SK-N-SH (cell line): Measurements from ENCODE around the gene FAT1. TPM values are rescaled to one million over a fixed set of nuclear protein-coding genes. Genes with fewer than 3 reads are reported as not detected.

Experiments
- CTCF ChIA-PET: fragments of 300-600, 350-600 bp; formaldehyde crosslinking; extraction: SDS; loops from one replicate; lab custom pipeline; 2021; lab: Yijun Ruan, JAX
- POLR2A ChIA-PET: fragments of 350-600 bp; sonication (Branson Sonifier 250); formaldehyde crosslinking; extraction: SDS; loops from one replicate; lab custom pipeline; 2020; ENCODE audit warnings: antibody characterized with exemption, inconsistent platforms; lab: Yijun Ruan, JAX
- DNase-seq: peaks from one replicate; pipeline ENCODE4 v3.0.0; 2012
- H2AFZ ChIP-seq: fragments of 200-600 bp; sonication (generic); 2 replicates; pipeline ENCODE4 v1.8.1; 2016; ENCODE audit warnings: antibody characterized with exemption, mild to moderate bottlenecking, low read depth
- H3F3A ChIP-seq: fragments of 200-600 bp; sonication (generic); replicated peaks from 2 replicates; pipeline ENCODE3; 2016; ENCODE audit warnings: antibody characterized with exemption, mild to moderate bottlenecking; ENCODE audit not compliant: insufficient read depth
- H3K27ac ChIP-seq, 2 experiments: fragments of 200-500 bp in 1 of 2; fragments of 200-600 bp in 1 of 2; sonication (Bioruptor generic) in 1 of 2; sonication (generic), shearing (Covaris generic) in 1 of 2; 2 replicates each; pipeline versions ENCODE4 v1.5.1 to v1.6.1; 2014 to 2016; ENCODE audit warnings: low read depth in 2 of 2, inconsistent platforms in 1 of 2, low read length in 1 of 2, mild to moderate bottlenecking in 1 of 2, mixed read lengths in 1 of 2
- H3K27me3 ChIP-seq: fragments of 200-600 bp; sonication (generic), shearing (Covaris generic); 2 replicates; pipeline ENCODE4 v1.6.1; 2016; ENCODE audit warnings: mixed run types; ENCODE audit not compliant: insufficient read depth
- H3K36me3 ChIP-seq, 2 experiments: fragments of 200-500 bp in 1 of 2; fragments of 200-600 bp in 1 of 2; sonication (Bioruptor generic) in 1 of 2; sonication (generic) in 1 of 2; replicated peaks in 1 of 2; 2 replicates each; pipeline versions ENCODE3 to v1.5.1; 2014 to 2016; ENCODE audit warnings: low read length in 1 of 2, mild to moderate bottlenecking in 1 of 2; ENCODE audit not compliant: insufficient read depth in 2 of 2, control insufficient read depth in 1 of 2
- H3K4me1 ChIP-seq, 2 experiments: fragments of 200-500 bp in 1 of 2; fragments of 200-600 bp in 1 of 2; sonication (Bioruptor generic) in 1 of 2; sonication (generic), shearing (Covaris generic) in 1 of 2; 2 replicates each; pipeline versions ENCODE4 v1.5.1 to v1.6.1; 2014 to 2016; ENCODE audit warnings: low read depth in 1 of 2, low read length in 1 of 2, mixed run types in 1 of 2; ENCODE audit not compliant: insufficient read depth in 2 of 2, control insufficient read depth in 1 of 2
- H3K4me2 ChIP-seq: fragments of 200-600 bp; sonication (generic), shearing (Covaris generic); 2 replicates; pipeline ENCODE4 v1.6.1; 2017; ENCODE audit warnings: mixed run types
- H3K4me3 ChIP-seq, 2 experiments: fragments of 200-500 bp in 1 of 2; fragments of 200-600 bp in 1 of 2; sonication (Bioruptor generic) in 1 of 2; sonication (generic), shearing (Covaris generic) in 1 of 2; 2 replicates each; pipeline versions ENCODE4 v1.5.1 to v1.8.1; 2014 to 2016; ENCODE audit warnings: low read depth in 2 of 2, inconsistent platforms in 1 of 2, low read length in 1 of 2, mild to moderate bottlenecking in 1 of 2, mixed read lengths in 1 of 2, moderate library complexity in 1 of 2
- H3K79me2 ChIP-seq: fragments of 200-600 bp; sonication (generic); 2 replicates; pipeline ENCODE4 v1.8.1; 2017; ENCODE audit warnings: mild to moderate bottlenecking; ENCODE audit not compliant: insufficient read depth
- H3K9ac ChIP-seq: fragments of 200-600 bp; sonication (generic); 2 replicates; pipeline ENCODE4 v1.6.1; 2017; ENCODE audit warnings: mixed run types
- H3K9me2 ChIP-seq: fragments of 200-600 bp; sonication (generic); 2 replicates; pipeline ENCODE4 v1.6.1; 2017; ENCODE audit warnings: mixed run types
- H3K9me3 ChIP-seq: fragments of 200-600 bp; sonication (generic); 2 replicates; pipeline ENCODE4 v1.6.1; 2017; ENCODE audit warnings: mixed run types, mild to moderate bottlenecking, moderate library complexity
- H4K20me1 ChIP-seq: fragments of 200-600 bp; sonication (generic); 2 replicates; pipeline ENCODE4 v1.6.1; 2017; ENCODE audit warnings: mild to moderate bottlenecking, mixed run types; ENCODE audit not compliant: insufficient read depth
- EP300 ChIP-seq, 2 experiments: IDR thresholded peaks; 2 replicates each; pipeline versions ENCODE4 v1.4.0 to v1.6.1; 2012; ENCODE audit warnings: borderline replicate concordance in 1 of 2, low read depth in 1 of 2, low read length in 1 of 2
- EZH2phosphoT487 ChIP-seq: fragments of 200-600 bp; sonication (generic); IDR thresholded peaks from 2 replicates; pipeline ENCODE4 v1.6.1; 2017; ENCODE audit warnings: low read depth, mixed run types, mild to moderate bottlenecking, antibody characterized with exemption, moderate library complexity, borderline replicate concordance
- JUND ChIP-seq: IDR thresholded peaks from 2 replicates; pipeline ENCODE4 v1.4.0; 2012
- MAX ChIP-seq: IDR thresholded peaks from 2 replicates; pipeline ENCODE4 v1.4.0; 2012; ENCODE audit warnings: low read depth
- MEF2A ChIP-seq: IDR thresholded peaks from 2 replicates; pipeline ENCODE4 v1.4.0; 2012; ENCODE audit warnings: low read depth, borderline replicate concordance
- MXI1 ChIP-seq: IDR thresholded peaks from 2 replicates; pipeline ENCODE4 v1.6.1; 2012; ENCODE audit warnings: mild to moderate bottlenecking, low read depth, low read length, improper control_type of control experiment
- NFIC ChIP-seq: IDR thresholded peaks from 2 replicates; pipeline ENCODE4 v1.4.0; 2012; ENCODE audit warnings: borderline replicate concordance
- NRF1 ChIP-seq: IDR thresholded peaks from 2 replicates; pipeline ENCODE4 v1.6.1; 2012; ENCODE audit warnings: low read depth, mild to moderate bottlenecking, low read length
- RAD21 ChIP-seq: IDR thresholded peaks from 2 replicates; pipeline ENCODE4 v1.6.1; 2012; ENCODE audit warnings: mild to moderate bottlenecking, low read length
- RCOR1 ChIP-seq: fragments of 150-350 bp; IDR thresholded peaks from 2 replicates; pipeline ENCODE4 v1.6.1; 2017; ENCODE audit warnings: antibody characterized with exemption, low read length
- RFX5 ChIP-seq: IDR thresholded peaks from 2 replicates; pipeline ENCODE4 v1.6.1; 2012; ENCODE audit warnings: mild to moderate bottlenecking, improper control_type of control experiment, low read length
- TAF1 ChIP-seq: IDR thresholded peaks from 2 replicates; pipeline ENCODE4 v1.6.1; 2012; ENCODE audit warnings: low read depth, mild to moderate bottlenecking, low read length, moderate library complexity, borderline replicate concordance
- TCF12 ChIP-seq: IDR thresholded peaks from 2 replicates; pipeline ENCODE4 v1.4.0; 2012
- TEAD4 ChIP-seq: IDR thresholded peaks from 2 replicates; pipeline ENCODE4 v1.4.0; 2012; ENCODE audit warnings: mild to moderate bottlenecking, borderline replicate concordance; ENCODE audit not compliant: insufficient read depth
- YY1 ChIP-seq: IDR thresholded peaks from 2 replicates; pipeline ENCODE4 v1.4.0; 2012; ENCODE audit warnings: low read depth, mild to moderate bottlenecking
- WGBS: methylation state at CpG from one replicate; pipeline ENCODE4 v1.1.6; 2017; ENCODE audit warnings: low lambda C conversion rate; 5-methylcytosine and 5-hydroxymethylcytosine counted together
- polyA plus RNA-seq, 3 experiments: library from polyadenylated mRNA; depleted of rRNA; stranded (reverse); fragments of >200 nt; gene quantifications; 2 replicates each; pipeline ENCODE4 v1.2.3, GENCODE V29; 2012
- TF ChIP-seq, protein P1 (sequence below): IDR thresholded peaks from 2 replicates; pipeline ENCODE4 v1.4.0; 2012; ENCODE audit warnings: low read depth, borderline replicate concordance

The FAT1 gene
- polyA plus RNA-seq, 1 of the 3 experiments (the other 2 are of a cell fraction) = 41.3 TPM

GRCh38 chr4:186717556-186717955 is 6.1 kb downstream of the FAT1 start (continued):
- no peak for TF ChIP-seq NRF1
- TF ChIP-seq NFIC = no peak
- no peak for TF ChIP-seq TAF1
- no peak for TF ChIP-seq EZH2phosphoT487

DNA sequence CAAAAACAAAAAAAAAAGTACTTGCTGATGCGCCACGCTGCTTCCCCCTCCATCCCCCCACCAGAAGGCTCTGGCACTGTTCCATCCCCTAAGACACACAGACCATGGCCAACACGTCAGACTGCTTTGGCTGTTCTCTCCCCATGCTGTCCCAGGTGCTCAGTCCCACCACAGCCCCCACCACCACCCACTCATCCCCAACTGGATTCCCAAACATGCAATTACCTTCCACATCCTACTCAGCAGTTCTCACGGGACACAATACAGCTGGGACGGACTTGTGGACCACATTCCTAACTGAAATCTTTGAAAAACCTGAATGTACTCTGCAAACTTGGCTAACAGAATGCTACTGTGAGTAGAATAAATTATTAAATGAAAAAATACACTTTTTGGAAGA is 8.6 kb downstream of the FAT1 start:
- H3K4me2 ChIP-seq = no peak overlapping the region
- WGBS = 66% methylated on average over 5 of the region's 5 CpGs
- H3K36me3 ChIP-seq = no peaks in the 10 kb centered on the region
- no peak overlapping the region for H3K4me3 ChIP-seq
- CTCF ChIA-PET = no interaction called here
- H3K79me2 ChIP-seq = peaks cover 100% of the 10 kb centered on the region
- H4K20me1 ChIP-seq = peaks cover 29% of the 10 kb centered on the region
- H3K9me2 ChIP-seq = no peaks in the 10 kb centered on the region
- TF ChIP-seq YY1 = no peak
- no peak for TF ChIP-seq RFX5
- TF ChIP-seq TAF1 = no peak
- no peak for TF ChIP-seq RAD21
- no peak for TF ChIP-seq RCOR1
- no peak for TF ChIP-seq JUND
- TF ChIP-seq MAX = no peak
- TF ChIP-seq MEF2A = no peak
- TF ChIP-seq MXI1 = no peak
- no peak for TF ChIP-seq TEAD4
- no peak for TF ChIP-seq TCF12
- TF ChIP-seq, protein P1, sequence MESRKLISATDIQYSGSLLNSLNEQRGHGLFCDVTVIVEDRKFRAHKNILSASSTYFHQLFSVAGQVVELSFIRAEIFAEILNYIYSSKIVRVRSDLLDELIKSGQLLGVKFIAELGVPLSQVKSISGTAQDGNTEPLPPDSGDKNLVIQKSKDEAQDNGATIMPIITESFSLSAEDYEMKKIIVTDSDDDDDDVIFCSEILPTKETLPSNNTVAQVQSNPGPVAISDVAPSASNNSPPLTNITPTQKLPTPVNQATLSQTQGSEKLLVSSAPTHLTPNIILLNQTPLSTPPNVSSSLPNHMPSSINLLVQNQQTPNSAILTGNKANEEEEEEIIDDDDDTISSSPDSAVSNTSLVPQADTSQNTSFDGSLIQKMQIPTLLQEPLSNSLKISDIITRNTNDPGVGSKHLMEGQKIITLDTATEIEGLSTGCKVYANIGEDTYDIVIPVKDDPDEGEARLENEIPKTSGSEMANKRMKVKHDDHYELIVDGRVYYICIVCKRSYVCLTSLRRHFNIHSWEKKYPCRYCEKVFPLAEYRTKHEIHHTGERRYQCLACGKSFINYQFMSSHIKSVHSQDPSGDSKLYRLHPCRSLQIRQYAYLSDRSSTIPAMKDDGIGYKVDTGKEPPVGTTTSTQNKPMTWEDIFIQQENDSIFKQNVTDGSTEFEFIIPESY = no peak
- no peak for TF ChIP-seq EP300 (IDR thresholded peaks at IDR 0.05; ENCODE audit: borderline replicate concordance in 1 of 2, low read depth in 1 of 2, low read length in 1 of 2)
- H2AFZ ChIP-seq = no peak overlapping the region
- no peaks in the 10 kb centered on the region for H3K27me3 ChIP-seq
- no peak overlapping the region for H3K27ac ChIP-seq
- POLR2A ChIA-PET = no interaction called here
- H3K4me1 ChIP-seq = no peaks in the 10 kb centered on the region; a peak in 1 of 4 replicates
- 0 out of 2 replicates have a peak, but pooled peaks cover 6% of the 10 kb centered on the region for H3K9me3 ChIP-seq
- no peak overlapping the region for H3K9ac ChIP-seq
- no peaks in the 10 kb centered on the region for H3F3A ChIP-seq
- DNase-seq = no peak
